AG04449 (cell line): ENCODE data around the gene OBSL1.

Experiments
- CTCF ChIA-PET: fragments of 350-600 bp; formaldehyde crosslinking; extraction: SDS; loops from one replicate; lab custom pipeline; 2021; ENCODE audit warnings: antibody characterized with exemption; lab: Yijun Ruan, JAX
- POLR2A ChIA-PET: fragments of 400-600, 350-600 bp; formaldehyde crosslinking; extraction: SDS; loops from one replicate; lab custom pipeline; 2020; ENCODE audit warnings: antibody characterized with exemption, inconsistent platforms; lab: Yijun Ruan, JAX
- DNase-seq: peaks from one replicate; pipeline ENCODE4 v3.0.0-alpha.2; 2010; ENCODE audit warnings: low read depth, low spot score
- H3K4me3 ChIP-seq: 2 replicates; pipeline ENCODE4 v1.5.1; 2011; ENCODE audit warnings: low read depth, mild to moderate bottlenecking, control low read depth, low read length
- TF ChIP-seq, protein P1 (sequence below): IDR thresholded peaks from one replicate; pipeline ENCODE4 v1.5.1; 2011; ENCODE audit warnings: mild to moderate bottlenecking, moderate library complexity, low read length, control low read depth, inconsistent platforms; ENCODE audit not compliant: insufficient read depth; ENCODE audit errors: missing control alignments

OBSL1 gene

DNA sequence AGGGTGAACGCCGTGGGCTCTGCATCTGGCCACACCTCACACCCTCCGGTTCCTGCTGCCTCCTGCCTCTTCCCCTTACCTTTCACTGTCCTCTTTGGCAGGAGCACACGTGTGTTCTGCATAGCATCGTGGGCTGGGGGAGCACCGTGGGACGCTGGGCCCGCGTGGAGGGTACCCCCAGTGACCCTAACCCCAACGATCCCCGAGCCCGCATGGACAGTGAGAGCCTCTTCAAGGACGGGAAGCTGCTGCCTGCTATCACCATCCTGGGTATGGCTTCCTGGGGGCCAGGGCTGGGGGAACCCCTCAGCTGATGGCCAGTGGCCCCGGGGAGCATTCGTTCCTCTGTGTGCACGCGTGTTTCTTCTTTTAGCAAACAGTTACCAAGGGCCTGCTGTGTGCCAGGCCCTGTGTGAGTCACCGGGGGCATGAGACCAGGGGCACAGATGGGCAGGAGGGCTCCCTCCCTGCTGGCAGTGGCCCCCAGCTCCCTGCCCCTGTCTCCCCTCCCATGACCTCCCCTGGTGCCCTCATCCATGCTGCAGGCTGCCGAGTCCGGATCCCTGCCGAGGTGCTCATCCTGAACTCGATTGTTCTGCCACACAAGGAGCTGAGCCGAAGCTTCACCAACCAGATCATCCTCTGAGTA, 65.1 kb downstream of the OBSL1 start:
- CTCF ChIA-PET: interaction anchor here (1.1 to 39.0 kb wide), 6 partner anchors 9 to 183 kb away, joined by 3 to 1084 read pairs (median 43); partner anchors contain the start of gene GMPPA
- no peak for DNase-seq
- POLR2A ChIA-PET: interaction anchor here (1.8 kb wide), 1 partner anchor 53 kb away, joined by 7 read pairs; no protein-coding TSS in a partner anchor
- TF ChIP-seq, protein P1, sequence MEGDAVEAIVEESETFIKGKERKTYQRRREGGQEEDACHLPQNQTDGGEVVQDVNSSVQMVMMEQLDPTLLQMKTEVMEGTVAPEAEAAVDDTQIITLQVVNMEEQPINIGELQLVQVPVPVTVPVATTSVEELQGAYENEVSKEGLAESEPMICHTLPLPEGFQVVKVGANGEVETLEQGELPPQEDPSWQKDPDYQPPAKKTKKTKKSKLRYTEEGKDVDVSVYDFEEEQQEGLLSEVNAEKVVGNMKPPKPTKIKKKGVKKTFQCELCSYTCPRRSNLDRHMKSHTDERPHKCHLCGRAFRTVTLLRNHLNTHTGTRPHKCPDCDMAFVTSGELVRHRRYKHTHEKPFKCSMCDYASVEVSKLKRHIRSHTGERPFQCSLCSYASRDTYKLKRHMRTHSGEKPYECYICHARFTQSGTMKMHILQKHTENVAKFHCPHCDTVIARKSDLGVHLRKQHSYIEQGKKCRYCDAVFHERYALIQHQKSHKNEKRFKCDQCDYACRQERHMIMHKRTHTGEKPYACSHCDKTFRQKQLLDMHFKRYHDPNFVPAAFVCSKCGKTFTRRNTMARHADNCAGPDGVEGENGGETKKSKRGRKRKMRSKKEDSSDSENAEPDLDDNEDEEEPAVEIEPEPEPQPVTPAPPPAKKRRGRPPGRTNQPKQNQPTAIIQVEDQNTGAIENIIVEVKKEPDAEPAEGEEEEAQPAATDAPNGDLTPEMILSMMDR: no peak
- H3K4me3 ChIP-seq: no peak overlapping the region

DNA sequence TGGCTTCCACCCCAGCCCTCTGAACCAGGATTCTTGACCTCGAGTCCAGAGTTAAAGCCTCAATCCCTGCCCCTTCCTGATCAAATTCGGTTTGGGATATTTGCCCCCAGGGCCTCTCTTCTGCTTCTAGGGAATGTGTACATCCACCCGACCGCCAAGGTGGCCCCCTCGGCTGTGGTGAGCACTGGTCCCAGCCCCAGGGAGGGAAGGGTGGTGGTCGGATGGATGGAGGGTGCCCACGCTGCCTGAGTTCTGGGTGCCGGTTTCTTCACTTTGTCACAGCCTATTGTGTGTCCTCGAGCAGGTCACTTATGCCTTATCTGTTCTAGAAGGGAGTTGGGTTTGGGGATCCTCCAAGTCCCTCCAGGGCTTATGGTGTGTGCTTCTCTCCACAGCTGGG, 65.8 kb downstream of the OBSL1 start:
- CTCF ChIA-PET: interaction anchor here (6.4 to 39.0 kb wide), 3 partner anchors 8 to 103 kb away, joined by 80 to 1084 read pairs (median 164); partner anchors contain the start of gene GMPPA
- no peak for DNase-seq
- POLR2A ChIA-PET: no interaction called here
- TF ChIP-seq, protein P1: no peak
- no peak overlapping the region for H3K4me3 ChIP-seq

DNA sequence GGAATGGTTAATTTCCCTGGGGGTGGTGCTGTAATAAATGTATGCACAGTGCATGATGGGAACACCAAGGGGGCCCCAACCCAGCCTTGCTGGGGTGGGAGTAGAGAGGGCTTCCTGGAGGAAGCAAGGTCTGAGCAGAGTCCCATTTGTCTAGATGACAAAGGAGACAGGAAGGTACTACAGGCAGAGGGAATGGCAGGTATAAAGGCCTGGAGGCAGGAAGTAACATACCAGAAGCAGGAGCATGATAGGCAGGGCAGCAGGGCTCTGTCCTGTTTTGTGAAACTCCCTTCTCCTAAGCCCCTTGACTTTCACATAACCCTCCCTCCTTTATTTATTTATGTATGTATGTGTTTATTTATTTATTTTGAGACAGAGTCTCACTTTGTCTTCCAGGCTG, 68.7 kb downstream of the OBSL1 start:
- TF ChIP-seq, protein P1: no peak
- no peak overlapping the region for H3K4me3 ChIP-seq
- POLR2A ChIA-PET: no interaction called here
- no peak for DNase-seq
- CTCF ChIA-PET: interaction anchor here (1.6 to 39.0 kb wide), 4 partner anchors 8 to 100 kb away, joined by 6 to 1084 read pairs (median 149); partner anchors contain the start of gene ASIC4

DNA sequence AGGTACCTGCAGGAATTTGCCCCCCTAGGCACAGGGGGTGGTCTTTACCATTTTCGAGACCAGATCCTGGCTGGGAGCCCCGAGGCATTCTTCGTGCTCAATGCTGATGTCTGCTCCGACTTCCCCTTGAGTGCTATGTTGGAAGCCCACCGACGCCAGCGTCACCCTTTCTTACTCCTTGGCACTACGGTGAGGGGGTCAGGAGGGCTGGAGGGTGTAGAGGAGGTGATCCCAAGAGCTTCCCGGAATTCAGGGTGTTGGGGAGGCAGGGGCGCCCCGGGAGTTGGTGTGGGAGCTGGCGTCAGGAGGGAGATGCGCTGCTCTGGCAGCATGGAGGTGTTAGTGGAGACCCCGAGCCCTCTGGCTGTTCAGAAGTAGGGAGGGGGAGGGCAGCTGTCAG, 69.5 kb downstream of the OBSL1 start:
- TF ChIP-seq, protein P1: no peak
- POLR2A ChIA-PET: no interaction called here
- CTCF ChIA-PET: interaction anchor here (1.0 to 39.0 kb wide), 5 partner anchors 8 to 99 kb away, joined by 4 to 1084 read pairs (median 134); partner anchors contain the start of gene ASIC4
- no peak for DNase-seq
- no peak overlapping the region for H3K4me3 ChIP-seq
